Endothelial cell of umbilical vein (primary cell): ENCODE results near the gene PLEKHD1. TPM values are rescaled to one million over a fixed set of nuclear protein-coding genes. Genes with fewer than 3 reads are reported as not detected.

Experiments used
- BruUV-seq: library from RNA; stranded (reverse); fragments of 400-500 nt; replicated peaks from 2 replicates; lab custom pipeline; 2021; lab: Mats Ljungman, UMichigan
- CTCF ChIA-PET: fragments of 300-600, 350-600 bp; sonication (Branson Sonifier 250); formaldehyde crosslinking; loops from one replicate; lab custom pipeline; 2021; ENCODE audit warnings: antibody characterized with exemption, inconsistent platforms; lab: Charles Lee
- POLR2A ChIA-PET: fragments of 300-600, 350-600 bp; sonication (Branson Sonifier 250); formaldehyde crosslinking; loops from one replicate; lab custom pipeline; 2021; ENCODE audit warnings: antibody characterized with exemption, inconsistent platforms; lab: Charles Lee
- DNase-seq: peaks from one replicate; pipeline ENCODE4 v3.0.0-alpha.2; 2011; ENCODE audit warnings: low read depth, low spot score
- FAIRE-seq: peaks from 2 replicates; lab custom pipeline; 2011; peaks lifted over from hg19 to GRCh38; lab: Jason Lieb, UNC
- H2AFZ ChIP-seq: 2 replicates; pipeline ENCODE4 v1.6.0; 2012; ENCODE audit warnings: low read depth, low read length, control low read depth, inconsistent platforms
- H3K27ac ChIP-seq: 2 replicates; pipeline ENCODE4 v1.5.1; 2011; ENCODE audit warnings: low read depth, mild to moderate bottlenecking, control low read depth, low read length, moderate library complexity; ENCODE audit not compliant: insufficient read depth
- H3K27me3 ChIP-seq, 2 experiments: 2 replicates each; pipeline versions ENCODE4 v1.6.0 to v1.6.1; 2011; ENCODE audit warnings: low read length in 2 of 2, mixed read lengths in 1 of 2; ENCODE audit not compliant: control insufficient read depth in 2 of 2, insufficient read depth in 2 of 2
- H3K36me3 ChIP-seq, 2 experiments: 2 replicates in 1 of 2; 3 replicates in 1 of 2; pipeline ENCODE4 v1.5.1; 2011; ENCODE audit warnings: low read length in 2 of 2, mild to moderate bottlenecking in 1 of 2, moderate library complexity in 1 of 2; ENCODE audit not compliant: control insufficient read depth in 2 of 2, insufficient read depth in 2 of 2; ENCODE audit errors: extremely low read depth in 1 of 2
- H3K4me1 ChIP-seq: 3 replicates; pipeline ENCODE4 v1.5.1; 2011; ENCODE audit warnings: mild to moderate bottlenecking, low read length; ENCODE audit not compliant: control insufficient read depth, insufficient read depth; ENCODE audit errors: extremely low read depth
- H3K4me2 ChIP-seq: 2 replicates; pipeline ENCODE4 v1.6.1; 2011; ENCODE audit warnings: low read length, control low read depth, mixed read lengths; ENCODE audit not compliant: insufficient read depth
- H3K4me3 ChIP-seq, 3 experiments: fragments of 200-600 bp in 1 of 3; sonication (generic), shearing (Covaris generic) in 1 of 3; replicated peaks in 1 of 3; 2 replicates each; pipeline ENCODE4 v1.5.1; 2011 to 2016; ENCODE audit warnings: control low read depth in 3 of 3, low read length in 3 of 3, mild to moderate bottlenecking in 2 of 3, inconsistent platforms in 1 of 3, low read depth in 1 of 3, moderate library complexity in 1 of 3; ENCODE audit not compliant: insufficient read depth in 1 of 3
- H3K79me2 ChIP-seq: 2 replicates; pipeline ENCODE4 v1.6.0; 2012; ENCODE audit warnings: low read length, inconsistent platforms; ENCODE audit not compliant: control insufficient read depth, insufficient read depth
- H3K9ac ChIP-seq: replicated peaks from 2 replicates; pipeline ENCODE3; 2011; ENCODE audit warnings: low read length, control low read depth; ENCODE audit not compliant: insufficient read depth; ENCODE audit errors: extremely low read depth
- H3K9me1 ChIP-seq: replicated peaks from 3 replicates; pipeline ENCODE4 v1.6.0; 2011; ENCODE audit warnings: mild to moderate bottlenecking, low read length; ENCODE audit not compliant: control insufficient read depth, insufficient read depth; ENCODE audit errors: extremely low read depth
- H3K9me3 ChIP-seq: replicated peaks from 2 replicates; pipeline ENCODE4 v1.5.1; 2012; ENCODE audit warnings: low read length, inconsistent platforms; ENCODE audit not compliant: control insufficient read depth, insufficient read depth
- H4K20me1 ChIP-seq: replicated peaks from 2 replicates; pipeline ENCODE3; 2011; ENCODE audit warnings: mild to moderate bottlenecking, low read length; ENCODE audit not compliant: control insufficient read depth, insufficient read depth; ENCODE audit errors: extremely low read depth
- CTCF ChIP-seq, 2 donors: IDR thresholded peaks; 1 replicate in 1 of 2; 2 replicates in 1 of 2; pipeline ENCODE4 v1.5.1; 2011; ENCODE audit warnings: low read length in 2 of 2, mild to moderate bottlenecking in 2 of 2, moderate library complexity in 2 of 2, control low read depth in 1 of 2, inconsistent platforms in 1 of 2, low read depth in 1 of 2; ENCODE audit not compliant: insufficient read depth in 1 of 2; ENCODE audit errors: extremely low read depth in 1 of 2
- EZH2 ChIP-seq: IDR thresholded peaks from 2 replicates; pipeline ENCODE4 v1.6.1; 2012; ENCODE audit warnings: borderline replicate concordance, low read depth, mild to moderate bottlenecking, moderate library complexity, low read length, inconsistent platforms; ENCODE audit not compliant: severe bottlenecking
- FOS ChIP-seq: IDR thresholded peaks from 2 replicates; pipeline ENCODE4 v1.6.1; 2011; ENCODE audit warnings: mild to moderate bottlenecking, low read length, moderate library complexity, borderline replicate concordance; ENCODE audit not compliant: insufficient read depth
- GATA2 ChIP-seq: IDR thresholded peaks from 2 replicates; pipeline ENCODE4 v1.7.0; 2011; ENCODE audit warnings: low read depth, mild to moderate bottlenecking, moderate library complexity, mixed read lengths, low read length; ENCODE audit not compliant: insufficient read length, insufficient read depth
- JUN ChIP-seq: IDR thresholded peaks from 2 replicates; pipeline ENCODE4 v1.6.1; 2011; ENCODE audit warnings: borderline replicate concordance, low read depth; ENCODE audit not compliant: insufficient read length, insufficient read depth
- MAX ChIP-seq: IDR thresholded peaks from 2 replicates; pipeline ENCODE4 v1.6.1; 2011; ENCODE audit not compliant: insufficient read depth, insufficient read length
- MYC ChIP-seq: IDR thresholded peaks from one replicate; pipeline ENCODE4 v1.6.1; 2011; ENCODE audit warnings: mild to moderate bottlenecking, low read depth, low read length
- POLR2A ChIP-seq: IDR thresholded peaks from 2 replicates; pipeline ENCODE4 v1.6.1; 2012; ENCODE audit warnings: low read depth, mild to moderate bottlenecking, control low read depth, low read length
- POLR2AphosphoS5 ChIP-seq: IDR thresholded peaks from 2 replicates; pipeline ENCODE4 v1.6.1; 2012; ENCODE audit warnings: low read depth, mild to moderate bottlenecking, control low read depth, low read length, moderate library complexity; ENCODE audit not compliant: insufficient read depth
- dilution Hi-C: fragments of 300-500 bp; cut with MboI; formaldehyde crosslinking; loops from one replicate; pipeline ENCODE4 v1.15.0; 2019; ENCODE audit warnings: low sequenced_read_pairs; ENCODE audit not compliant: extremely low pct_ligation_motif_present
- intact Hi-C: fragments of 100-400 bp; cut with micrococcal nuclease; formaldehyde crosslinking; loops from one replicate; pipeline ENCODE4 v1.10.0; 2022
- polyA plus RNA-seq, 4 experiments: library from polyadenylated mRNA; depleted of rRNA in 3 of 4; stranded (reverse) in 3 of 4; unstranded in 1 of 4; fragments of >200 nt; gene quantifications; 2 replicates each; pipeline versions ENCODE4 v1.2.1 to v1.2.3, GENCODE V29; 2011 to 2012; ENCODE audit warnings: missing spikeins in 1 of 4
- total RNA-seq: library from RNA; stranded (reverse); gene quantifications from 2 replicates; pipeline ENCODE4 v1.2.3, GENCODE V29; 2021

The PLEKHD1 gene
- total and polyA plus RNA-seq, 2 donors (not counting 3 experiments of a cell fraction or from before 2014, with no cell fraction given) = 0.01 TPM; not detected in 1

DNA sequence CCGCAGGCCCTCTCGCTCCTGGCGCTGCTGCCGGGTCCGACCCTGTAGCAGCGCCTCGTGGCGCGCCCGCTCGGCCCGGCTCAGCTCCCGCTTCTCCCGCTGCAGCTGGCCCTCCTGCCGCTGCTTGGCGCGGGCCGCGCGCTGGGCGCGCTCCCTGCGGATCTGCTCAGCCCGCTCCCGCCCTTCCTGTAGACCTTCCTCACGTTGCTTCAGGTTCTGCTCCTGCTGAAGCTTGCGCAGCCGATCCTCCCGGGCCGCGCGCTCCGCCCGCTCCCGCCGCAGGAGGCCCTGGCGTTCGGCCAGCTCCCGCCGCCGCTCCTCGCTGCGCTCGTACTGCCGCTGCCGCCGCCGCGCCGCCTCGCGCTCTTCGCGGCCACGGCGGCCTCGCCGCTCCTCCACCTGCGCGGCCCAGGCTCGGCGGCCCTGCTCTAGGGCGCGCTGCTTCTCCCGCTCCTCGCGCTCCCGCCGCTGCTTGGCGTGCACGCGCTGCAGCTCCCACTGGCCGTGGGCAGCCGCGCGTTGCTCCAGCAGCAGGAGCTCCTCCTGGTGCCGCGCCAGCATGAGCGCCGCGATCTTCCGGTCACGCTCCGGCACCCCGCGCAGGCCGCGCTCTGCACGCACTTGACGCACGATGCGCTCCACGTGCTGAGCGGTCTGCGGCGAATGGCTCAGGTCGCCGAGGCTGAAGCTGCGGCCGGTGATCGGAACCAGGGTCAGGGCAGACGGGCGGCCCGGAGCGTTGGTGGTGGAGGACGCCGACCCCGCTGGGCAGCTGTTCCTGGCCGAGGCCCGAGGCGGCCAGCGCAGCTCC, 87.7 kb downstream of the PLEKHD1 start:
- Histone ChIP-seq H3K4me2 (no peak overlapping the region), H3K9ac (no peak overlapping the region), H3K79me2 (no peaks in the 10 kb centered on the region), H3K27ac (no peak overlapping the region), H4K20me1 (no peaks in the 10 kb centered on the region), H2AFZ (peak overlapping the region; percentile 18), H3K36me3 (no peaks in the 10 kb centered on the region), H3K27me3 (peaks cover 66 to 88% of the 10 kb centered on the region in 2 experiments), H3K4me1 (peaks cover 9% of the 10 kb centered on the region), H3K9me3 (no peaks in the 10 kb centered on the region), H3K9me1 (no peaks in the 10 kb centered on the region), H3K4me3 (no peak overlapping the region)
- TF ChIP-seq MAX = no peak
- TF ChIP-seq EZH2 = no peak
- no peak for TF ChIP-seq POLR2A
- no peak for TF ChIP-seq GATA2
- TF ChIP-seq FOS = no peak
- no peak for TF ChIP-seq JUN
- TF ChIP-seq POLR2AphosphoS5 = no peak
- TF ChIP-seq CTCF (IDR thresholded peaks at IDR 0.05; ENCODE audit: extremely low read depth in 1 of 2, insufficient read depth in 1 of 2, low read depth in 1 of 2, low read length in 2 of 2) = no peak
- no peak for TF ChIP-seq MYC
- ChIA-PET CTCF (interaction anchor here (0.6 to 3.5 kb wide), 9 partner anchors 9 to 329 kb away, joined by 3 to 22 read pairs (median 4); no protein-coding TSS in a partner anchor), POLR2A (no interaction called here)
- FAIRE-seq (no peak), DNase-seq (no peak)
- dilution Hi-C loops = no loop called here
- no TSS peak for BruUV-seq
- intact Hi-C loops = no loop called here
